ENCODE results near the gene ATXN1.
"Not testable (repeated sequence)": the region's sequence is repeated elsewhere in the genome, so short reads cannot be mapped to it uniquely, and the experiment has no call there.

Gene ATXN1

DNA sequence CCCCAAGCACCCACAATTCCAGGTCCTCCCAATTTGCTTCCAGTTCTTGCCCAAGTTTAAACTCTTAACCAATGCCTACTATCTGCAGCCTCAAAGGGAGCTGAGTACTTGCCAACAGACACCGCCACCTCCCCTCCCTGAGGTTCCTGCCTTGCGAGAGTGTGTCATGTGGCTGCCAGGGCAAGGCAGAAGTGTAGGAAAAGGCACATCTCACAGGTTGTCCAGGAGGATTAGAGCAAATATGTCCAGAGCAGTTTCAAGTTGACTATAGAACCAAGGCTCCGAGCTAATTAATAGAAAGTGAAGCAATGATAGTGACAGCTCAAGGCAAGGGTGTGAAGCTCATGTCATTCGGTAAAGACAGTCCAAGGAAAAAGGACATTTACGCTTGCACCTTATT is 127.8 kb downstream of the ATXN1 start:
- no peak overlapping the region for H3K27ac ChIP-seq (ENCODE audit: low read length)
- H3K36me3 ChIP-seq (replicated peaks; ENCODE audit: low read depth, low read length): no peaks in the 10 kb centered on the region
- H3K9ac ChIP-seq (ENCODE audit: low read length): no peak overlapping the region
- no peaks in the 10 kb centered on the region for H3K9me3 ChIP-seq (ENCODE audit: insufficient read depth, low read length)
- no peaks in the 10 kb centered on the region for H3K4me1 ChIP-seq (ENCODE audit: low read length)
- TF ChIP-seq EZH2phosphoT487 (IDR thresholded peaks at IDR 0.05; ENCODE audit: low read depth): no peak
- TF ChIP-seq, protein P1, sequence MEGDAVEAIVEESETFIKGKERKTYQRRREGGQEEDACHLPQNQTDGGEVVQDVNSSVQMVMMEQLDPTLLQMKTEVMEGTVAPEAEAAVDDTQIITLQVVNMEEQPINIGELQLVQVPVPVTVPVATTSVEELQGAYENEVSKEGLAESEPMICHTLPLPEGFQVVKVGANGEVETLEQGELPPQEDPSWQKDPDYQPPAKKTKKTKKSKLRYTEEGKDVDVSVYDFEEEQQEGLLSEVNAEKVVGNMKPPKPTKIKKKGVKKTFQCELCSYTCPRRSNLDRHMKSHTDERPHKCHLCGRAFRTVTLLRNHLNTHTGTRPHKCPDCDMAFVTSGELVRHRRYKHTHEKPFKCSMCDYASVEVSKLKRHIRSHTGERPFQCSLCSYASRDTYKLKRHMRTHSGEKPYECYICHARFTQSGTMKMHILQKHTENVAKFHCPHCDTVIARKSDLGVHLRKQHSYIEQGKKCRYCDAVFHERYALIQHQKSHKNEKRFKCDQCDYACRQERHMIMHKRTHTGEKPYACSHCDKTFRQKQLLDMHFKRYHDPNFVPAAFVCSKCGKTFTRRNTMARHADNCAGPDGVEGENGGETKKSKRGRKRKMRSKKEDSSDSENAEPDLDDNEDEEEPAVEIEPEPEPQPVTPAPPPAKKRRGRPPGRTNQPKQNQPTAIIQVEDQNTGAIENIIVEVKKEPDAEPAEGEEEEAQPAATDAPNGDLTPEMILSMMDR (IDR thresholded peaks at IDR 0.05; ENCODE audit: low read depth, low read length): no peak
- no peak overlapping the region for H3K4me3 ChIP-seq (ENCODE audit: low read length)
- H3K27me3 ChIP-seq (ENCODE audit: low read depth, low read length): peaks cover 13% of the 10 kb centered on the region; the same call in 1 of the 2 replicates
- H4K20me1 ChIP-seq (ENCODE audit: insufficient read depth, low read length): no peaks in the 10 kb centered on the region
- H2AFZ ChIP-seq (ENCODE audit: low read depth, low read length): no peak overlapping the region
- no peak overlapping the region for H3K4me2 ChIP-seq (ENCODE audit: low read length)
- H3K79me2 ChIP-seq (ENCODE audit: low read length): no peaks in the 10 kb centered on the region

DNA sequence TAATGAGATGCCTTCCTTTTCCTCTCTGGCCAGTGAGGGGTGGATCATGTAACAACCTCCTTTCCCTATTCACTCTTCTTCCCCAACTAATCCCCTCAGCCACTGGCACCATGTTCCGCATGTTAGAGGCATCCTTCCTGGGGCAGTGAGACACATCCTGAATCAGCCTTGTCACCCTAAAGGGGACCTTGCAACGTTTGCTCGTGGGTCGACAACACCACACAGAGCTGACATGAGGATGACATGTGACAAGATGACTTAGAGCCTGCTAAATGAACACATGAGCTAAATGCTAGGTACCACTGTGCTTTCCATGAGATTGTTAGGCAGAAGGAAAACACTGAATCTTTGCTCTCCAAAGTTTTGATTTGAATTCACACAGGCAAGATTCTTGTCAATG is 129.2 kb downstream of the ATXN1 start:
- no peak overlapping the region for H3K27ac ChIP-seq (ENCODE audit: low read length)
- no peak overlapping the region for H2AFZ ChIP-seq (ENCODE audit: low read depth, low read length)
- peaks cover 13% of the 10 kb centered on the region; the same call in 1 of the 2 replicates for H3K27me3 ChIP-seq (ENCODE audit: low read depth, low read length)
- no peak overlapping the region for H3K4me3 ChIP-seq (ENCODE audit: low read length)
- H4K20me1 ChIP-seq (ENCODE audit: insufficient read depth, low read length): no peaks in the 10 kb centered on the region
- no peak overlapping the region for H3K4me2 ChIP-seq (ENCODE audit: low read length)
- no peak for TF ChIP-seq EZH2phosphoT487 (IDR thresholded peaks at IDR 0.05; ENCODE audit: low read depth)
- TF ChIP-seq, protein P1 (IDR thresholded peaks at IDR 0.05; ENCODE audit: low read depth, low read length): no peak
- H3K4me1 ChIP-seq (ENCODE audit: low read length): no peaks in the 10 kb centered on the region
- H3K79me2 ChIP-seq (ENCODE audit: low read length): no peaks in the 10 kb centered on the region
- no peaks in the 10 kb centered on the region for H3K36me3 ChIP-seq (replicated peaks; ENCODE audit: low read depth, low read length)
- no peaks in the 10 kb centered on the region for H3K9me3 ChIP-seq (ENCODE audit: insufficient read depth, low read length)
- H3K9ac ChIP-seq (ENCODE audit: low read length): no peak overlapping the region

GRCh38 chr6:16630026-16630643 is 131.1 kb downstream of the ATXN1 start:
- peaks cover 8% of the 10 kb centered on the region; the same call in 1 of the 2 replicates for H3K27me3 ChIP-seq (ENCODE audit: low read depth, low read length)
- no peak overlapping the region for H3K9ac ChIP-seq (ENCODE audit: low read length)
- no peak overlapping the region for H3K4me3 ChIP-seq (ENCODE audit: low read length)
- no peak overlapping the region for H3K27ac ChIP-seq (ENCODE audit: low read length)
- H3K79me2 ChIP-seq (ENCODE audit: low read length): no peaks in the 10 kb centered on the region
- no peak overlapping the region for H2AFZ ChIP-seq (ENCODE audit: low read depth, low read length)
- H3K4me2 ChIP-seq (ENCODE audit: low read length): no peak overlapping the region
- H3K36me3 ChIP-seq (replicated peaks; ENCODE audit: low read depth, low read length): no peaks in the 10 kb centered on the region
- H4K20me1 ChIP-seq (ENCODE audit: insufficient read depth, low read length): no peaks in the 10 kb centered on the region
- TF ChIP-seq, protein P1 (IDR thresholded peaks at IDR 0.05; ENCODE audit: low read depth, low read length): no peak
- TF ChIP-seq EZH2phosphoT487 (IDR thresholded peaks at IDR 0.05; ENCODE audit: low read depth): no peak
- no peaks in the 10 kb centered on the region for H3K4me1 ChIP-seq (ENCODE audit: low read length)
- H3K9me3 ChIP-seq (ENCODE audit: insufficient read depth, low read length): no peaks in the 10 kb centered on the region

- not testable (repeated sequence) for H3K79me2 ChIP-seq (ENCODE audit: low read length); H3K27me3 ChIP-seq (ENCODE audit: low read depth, low read length); H3K4me1 ChIP-seq (ENCODE audit: low read length); H3K9ac ChIP-seq (ENCODE audit: low read length); H3K4me2 ChIP-seq (ENCODE audit: low read length); H3K4me3 ChIP-seq (ENCODE audit: low read length); H3K36me3 ChIP-seq (replicated peaks; ENCODE audit: low read depth, low read length); H3K9me3 ChIP-seq (ENCODE audit: insufficient read depth, low read length); H3K27ac ChIP-seq (ENCODE audit: low read length); H4K20me1 ChIP-seq (ENCODE audit: insufficient read depth, low read length); H2AFZ ChIP-seq (ENCODE audit: low read depth, low read length)
Observed at GRCh38 chr6:16628580-16628979, 132.7 kb downstream of the ATXN1 start.
